HCT116 (cell line): ENCODE results near the gene REXO4. TPM values are rescaled to one million over a fixed set of nuclear protein-coding genes. Genes with fewer than 3 reads are reported as not detected.

Source experiments
- CTCF ChIP-seq, 3 experiments: fragments of 200-600 bp in 1 of 3; sonication (generic) in 1 of 3; IDR thresholded peaks in 2 of 3; conservative IDR thresholded peaks in 1 of 3; 2 replicates each; pipeline ENCODE4 v1.5.1; 2012 to 2017; ENCODE audit warnings: low read depth in 2 of 3, low read length in 2 of 3, antibody characterized with exemption in 1 of 3, borderline replicate concordance in 1 of 3, control low read depth in 1 of 3, mild to moderate bottlenecking in 1 of 3, mixed read lengths in 1 of 3, mixed run types in 1 of 3, moderate library complexity in 1 of 3; ENCODE audit not compliant: insufficient read depth in 1 of 3
- RAD21 ChIP-seq: IDR thresholded peaks from 2 replicates; pipeline ENCODE4 v1.6.1; 2012; ENCODE audit warnings: low read depth, mild to moderate bottlenecking
- REST ChIP-seq: IDR thresholded peaks from 2 replicates; pipeline ENCODE4 v1.6.1; 2012; ENCODE audit warnings: low read depth
- SIN3A ChIP-seq: IDR thresholded peaks from 2 replicates; pipeline ENCODE4 v1.6.1; 2012; ENCODE audit warnings: low read depth
- YY1 ChIP-seq: IDR thresholded peaks from 2 replicates; pipeline ENCODE4 v1.6.1; 2011; ENCODE audit warnings: low read length, low read depth, moderate library complexity, mild to moderate bottlenecking; ENCODE audit not compliant: insufficient replicate concordance; ENCODE audit errors: extremely low read depth
- ZNF274 ChIP-seq: fragments of 200-500 bp; sonication (Bioruptor generic); IDR thresholded peaks from 2 replicates; pipeline ENCODE4 v1.6.1; 2014; ENCODE audit warnings: mild to moderate bottlenecking, low read depth, low read length, inconsistent platforms
- total RNA-seq: library from RNA; stranded (reverse); gene quantifications from one replicate; pipeline ENCODE4 v1.2.1, GENCODE V29; 2021; ENCODE audit not compliant: unreplicated experiment

Gene REXO4
- total RNA-seq, 1 experiment from 2014 or later: 24.6 TPM

GRCh38 chr9:133406480-133407307 is 11.1 kb downstream of the REXO4 start (continued):
- TF ChIP-seq YY1 (peak; percentile 14), ZNF274 (no peak), SIN3A (no peak), REST (no peak), RAD21 (peak; percentile 67), CTCF (IDR thresholded peaks at IDR 0.05 in 2 of 3, conservative IDR thresholded peaks at IDR 0.05 in 1 of 3; ENCODE audit: borderline replicate concordance in 1 of 3, insufficient read depth in 1 of 3, low read depth in 2 of 3, low read length in 2 of 3) (peak; percentile 81 to 96 (median 93))
